Measurements from ENCODE around the gene PIK3R6. TPM values are rescaled to one million over a fixed set of nuclear protein-coding genes. Genes with fewer than 3 reads are reported as not detected.
A peak's percentile ranks its signal among the peaks of the same experiment; 100 is the strongest.

PIK3R6 gene
- total and polyA plus RNA-seq, 2 experiments from 2014 or later, result 0.11 to 0.24 TPM

- no peaks in the 10 kb centered on the region for H3F3A ChIP-seq (replicated peaks; ENCODE audit: low read depth)
- H3K27me3 ChIP-seq (ENCODE audit: insufficient read depth), result no peaks in the 10 kb centered on the region
- peaks cover 10% of the 10 kb centered on the region for H3K27me3 Mint-ChIP-seq (ENCODE audit: insufficient read depth, low read depth, poor library complexity)
- H4K20me1 ChIP-seq (replicated peaks; ENCODE audit: insufficient read depth), result no peaks in the 10 kb centered on the region
- H3K4me1 ChIP-seq (ENCODE audit: insufficient read depth), result peaks cover 13% of the 10 kb centered on the region
- H3K4me3 ChIP-seq, result no peak overlapping the region
- H3K36me3 ChIP-seq (ENCODE audit: insufficient read depth), result no peaks in the 10 kb centered on the region
- H3K9me3 Mint-ChIP-seq, result no peaks in the 10 kb centered on the region; the same call in 2 of the 3 replicates
- TF ChIP-seq, protein P1, sequence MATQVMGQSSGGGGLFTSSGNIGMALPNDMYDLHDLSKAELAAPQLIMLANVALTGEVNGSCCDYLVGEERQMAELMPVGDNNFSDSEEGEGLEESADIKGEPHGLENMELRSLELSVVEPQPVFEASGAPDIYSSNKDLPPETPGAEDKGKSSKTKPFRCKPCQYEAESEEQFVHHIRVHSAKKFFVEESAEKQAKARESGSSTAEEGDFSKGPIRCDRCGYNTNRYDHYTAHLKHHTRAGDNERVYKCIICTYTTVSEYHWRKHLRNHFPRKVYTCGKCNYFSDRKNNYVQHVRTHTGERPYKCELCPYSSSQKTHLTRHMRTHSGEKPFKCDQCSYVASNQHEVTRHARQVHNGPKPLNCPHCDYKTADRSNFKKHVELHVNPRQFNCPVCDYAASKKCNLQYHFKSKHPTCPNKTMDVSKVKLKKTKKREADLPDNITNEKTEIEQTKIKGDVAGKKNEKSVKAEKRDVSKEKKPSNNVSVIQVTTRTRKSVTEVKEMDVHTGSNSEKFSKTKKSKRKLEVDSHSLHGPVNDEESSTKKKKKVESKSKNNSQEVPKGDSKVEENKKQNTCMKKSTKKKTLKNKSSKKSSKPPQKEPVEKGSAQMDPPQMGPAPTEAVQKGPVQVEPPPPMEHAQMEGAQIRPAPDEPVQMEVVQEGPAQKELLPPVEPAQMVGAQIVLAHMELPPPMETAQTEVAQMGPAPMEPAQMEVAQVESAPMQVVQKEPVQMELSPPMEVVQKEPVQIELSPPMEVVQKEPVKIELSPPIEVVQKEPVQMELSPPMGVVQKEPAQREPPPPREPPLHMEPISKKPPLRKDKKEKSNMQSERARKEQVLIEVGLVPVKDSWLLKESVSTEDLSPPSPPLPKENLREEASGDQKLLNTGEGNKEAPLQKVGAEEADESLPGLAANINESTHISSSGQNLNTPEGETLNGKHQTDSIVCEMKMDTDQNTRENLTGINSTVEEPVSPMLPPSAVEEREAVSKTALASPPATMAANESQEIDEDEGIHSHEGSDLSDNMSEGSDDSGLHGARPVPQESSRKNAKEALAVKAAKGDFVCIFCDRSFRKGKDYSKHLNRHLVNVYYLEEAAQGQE (IDR thresholded peaks at IDR 0.05; ENCODE audit: unreplicated experiment), result no peak
- no peak for TF ChIP-seq EZH2 (IDR thresholded peaks at IDR 0.05; ENCODE audit: low read depth, unreplicated experiment)
- TF ChIP-seq ZNF114 (CRISPR knock-in tag; IDR thresholded peaks at IDR 0.05), result no peak
- TF ChIP-seq, protein P2, sequence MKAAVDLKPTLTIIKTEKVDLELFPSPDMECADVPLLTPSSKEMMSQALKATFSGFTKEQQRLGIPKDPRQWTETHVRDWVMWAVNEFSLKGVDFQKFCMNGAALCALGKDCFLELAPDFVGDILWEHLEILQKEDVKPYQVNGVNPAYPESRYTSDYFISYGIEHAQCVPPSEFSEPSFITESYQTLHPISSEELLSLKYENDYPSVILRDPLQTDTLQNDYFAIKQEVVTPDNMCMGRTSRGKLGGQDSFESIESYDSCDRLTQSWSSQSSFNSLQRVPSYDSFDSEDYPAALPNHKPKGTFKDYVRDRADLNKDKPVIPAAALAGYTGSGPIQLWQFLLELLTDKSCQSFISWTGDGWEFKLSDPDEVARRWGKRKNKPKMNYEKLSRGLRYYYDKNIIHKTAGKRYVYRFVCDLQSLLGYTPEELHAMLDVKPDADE (IDR thresholded peaks at IDR 0.05), result no peak
- no peak overlapping the region for H3K27ac Mint-ChIP-seq
- no peaks in the 10 kb centered on the region for H3K79me2 ChIP-seq (replicated peaks; ENCODE audit: insufficient read depth)
- no peaks in the 10 kb centered on the region for H3K9me2 ChIP-seq (ENCODE audit: insufficient read depth)
- no peak overlapping the region for H3K27ac ChIP-seq (ENCODE audit: low read depth)
- H3K36me3 Mint-ChIP-seq (ENCODE audit: low read depth), result no peaks in the 10 kb centered on the region; the same call in 2 of the 3 replicates
- H3K4me2 ChIP-seq, result peak overlapping the region; percentile 38; the same call in 1 of the 2 replicates
- H3K4me1 Mint-ChIP-seq, result peaks cover 22% of the 10 kb centered on the region
- peak overlapping the region; percentile 81; the same call in 1 of the 2 replicates for H2AFZ ChIP-seq
- peak; percentile 44 for DNase-seq (ENCODE audit: low spot score)
- H3K4me3 Mint-ChIP-seq, result no peak overlapping the region
- ATAC-seq, result peak; percentile 56
Measured at GRCh38 chr17:8875957-8876356, 8.5 kb upstream of the PIK3R6 start.

GRCh38 chr17:8875436-8875835, 8.0 kb upstream of the PIK3R6 start:
- H3K79me2 ChIP-seq (replicated peaks; ENCODE audit: insufficient read depth), result no peaks in the 10 kb centered on the region
- H3K27me3 ChIP-seq (ENCODE audit: insufficient read depth), result no peaks in the 10 kb centered on the region
- Mint-ChIP-seq H3K4me1 (peaks cover 22% of the 10 kb centered on the region), H3K9me3 (no peaks in the 10 kb centered on the region; the same call in 2 of the 3 replicates), H3K27me3 (ENCODE audit: insufficient read depth, low read depth, poor library complexity) (peaks cover 10% of the 10 kb centered on the region), H3K27ac (no peak overlapping the region), H3K36me3 (ENCODE audit: low read depth) (no peaks in the 10 kb centered on the region; the same call in 2 of the 3 replicates), H3K4me3 (no peak overlapping the region)
- ATAC-seq, result peak; percentile 22; the same call in 2 of the 3 replicates
- peak overlapping the region; percentile 81; the same call in 1 of the 2 replicates for H2AFZ ChIP-seq
- H3K36me3 ChIP-seq (ENCODE audit: insufficient read depth), result no peaks in the 10 kb centered on the region
- DNase-seq (ENCODE audit: low spot score), result peak; percentile 33
- H3F3A ChIP-seq (replicated peaks; ENCODE audit: low read depth), result no peaks in the 10 kb centered on the region
- no peaks in the 10 kb centered on the region for H4K20me1 ChIP-seq (replicated peaks; ENCODE audit: insufficient read depth)
- no peak overlapping the region for H3K4me3 ChIP-seq
- H3K4me1 ChIP-seq (ENCODE audit: insufficient read depth), result peaks cover 13% of the 10 kb centered on the region
- H3K27ac ChIP-seq (ENCODE audit: low read depth), result no peak overlapping the region
- no peaks in the 10 kb centered on the region for H3K9me2 ChIP-seq (ENCODE audit: insufficient read depth)
- H3K4me2 ChIP-seq, result peak overlapping the region; percentile 38; the same call in 1 of the 2 replicates
- TF ChIP-seq NANOG (IDR thresholded peaks at IDR 0.05; ENCODE audit: borderline replicate concordance), result no peak
- TF ChIP-seq, protein P1 (IDR thresholded peaks at IDR 0.05; ENCODE audit: unreplicated experiment), result no peak
- no peak for TF ChIP-seq CREB1 (CRISPR knock-in tag; IDR thresholded peaks at IDR 0.05; ENCODE audit: low read depth)
- no peak for TF ChIP-seq EZH2phosphoT487 (IDR thresholded peaks at IDR 0.05; ENCODE audit: unreplicated experiment)
